HG03159 (cell line): Measurements from ENCODE around the gene METTL21A.
"Not testable (repeated sequence)": the region's sequence is repeated elsewhere in the genome, so short reads cannot be mapped to it uniquely, and the experiment has no call there.

ENCODE experiments used
- ATAC-seq: cut with Tn5 transposase; IDR thresholded peaks from one replicate; pipeline ENCODE4 v1.9.1; 2021; ENCODE audit warnings: mild to moderate bottlenecking, moderate library complexity; ENCODE audit not compliant: unreplicated experiment

METTL21A gene

GRCh38 chr2:207625014-207625907, at the start of gene METTL21A:
Gene METTL21A (minus strand): TSS chr2:207625394. CDS start chr2:207624375, 1,019 bp downstream.
- ATAC-seq, result peak; percentile 59

DNA sequence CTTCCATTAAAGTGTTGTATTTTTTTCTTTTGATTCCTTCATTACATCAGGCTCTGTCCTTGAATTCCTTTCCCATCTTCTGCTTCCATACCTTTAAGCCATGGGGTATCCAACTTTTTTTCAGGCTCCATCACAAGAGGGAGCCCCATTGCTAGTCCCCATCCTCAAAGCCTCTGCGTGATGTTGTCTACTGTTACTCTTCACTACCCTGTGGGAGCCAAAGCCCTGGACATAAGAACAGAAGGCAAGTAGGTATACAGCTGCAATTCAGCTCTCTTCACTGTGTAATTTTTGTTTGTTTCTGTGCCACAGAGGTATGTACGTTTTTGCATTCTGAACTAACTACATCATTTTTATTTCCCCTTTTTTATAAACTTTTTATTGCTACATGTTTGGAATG, 49.6 kb upstream of the METTL21A start:
- no peak for ATAC-seq

DNA sequence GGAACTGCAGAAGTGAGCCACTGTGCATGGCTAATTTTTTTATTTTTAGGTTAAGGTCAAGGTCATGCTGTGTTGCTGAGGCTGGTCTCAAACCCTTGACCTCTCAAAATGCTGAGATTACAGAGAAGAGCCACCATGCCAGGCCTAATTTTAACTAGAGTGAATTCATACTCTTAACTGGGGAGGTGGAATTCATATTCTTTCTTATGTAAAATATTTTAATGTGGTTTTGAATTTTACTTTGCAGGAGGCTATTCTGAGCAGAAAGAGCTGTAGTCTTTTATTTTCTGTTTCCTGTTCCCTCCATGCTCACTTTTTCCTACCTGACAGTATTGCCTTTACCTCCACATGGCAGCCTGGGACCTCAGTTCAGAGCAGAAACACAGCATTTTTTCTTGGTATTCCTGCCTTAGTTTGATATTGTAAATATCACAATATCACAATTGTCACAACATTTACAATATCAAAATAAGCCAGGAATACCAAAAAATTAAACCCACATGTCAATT, 49.1 kb upstream of the METTL21A start:
- ATAC-seq, result no peak

- ATAC-seq, result no peak
Measured at GRCh38 chr2:207673431-207673830, 48.2 kb upstream of the METTL21A start.

- ATAC-seq, result no peak
Measured at GRCh38 chr2:207670887-207671286, 45.7 kb upstream of the METTL21A start.

GRCh38 chr2:207663870-207664545, 38.8 kb upstream of the METTL21A start:
- ATAC-seq, result no peak

DNA sequence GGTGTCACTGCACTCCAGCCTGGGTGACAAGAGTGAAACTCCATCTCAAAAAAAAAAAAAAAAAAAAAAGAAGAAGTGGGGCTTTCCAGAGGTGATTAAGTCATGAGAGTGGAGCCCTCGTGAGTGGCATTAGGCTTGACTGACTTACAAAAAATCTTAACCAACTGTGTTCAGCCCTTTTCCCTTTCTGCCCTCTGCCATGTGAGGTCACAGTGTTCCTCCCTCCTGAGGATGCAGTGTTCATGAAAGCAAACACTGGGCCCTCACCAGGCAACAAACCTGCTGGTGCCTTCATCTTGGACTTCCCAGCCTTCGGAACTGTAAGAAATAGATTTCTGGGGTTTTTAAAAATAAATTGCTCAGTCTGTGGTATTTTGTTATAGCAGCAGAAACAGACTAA, 37.0 kb upstream of the METTL21A start:
- ATAC-seq, result peak; percentile 93

DNA sequence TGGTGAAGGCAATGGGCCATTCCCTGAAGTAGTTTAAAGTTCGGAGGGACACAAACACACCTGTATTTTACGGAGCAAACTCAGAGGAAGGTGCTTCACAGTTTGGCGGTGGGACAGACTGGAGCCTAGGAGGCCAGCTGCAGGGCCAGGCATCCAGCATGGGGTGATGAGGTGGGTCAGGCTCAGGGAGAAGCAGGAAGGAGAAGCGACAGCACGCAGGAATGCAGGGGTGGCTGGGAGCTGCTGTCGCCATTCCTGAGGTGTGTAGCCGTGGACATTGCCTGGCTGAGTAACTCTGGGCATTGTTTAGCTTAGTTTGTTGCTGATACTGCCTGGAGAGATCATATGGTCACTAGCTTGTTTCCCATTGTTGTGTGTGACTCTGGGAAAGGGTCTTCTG, 35.8 kb upstream of the METTL21A start:
- ATAC-seq, result no peak

DNA sequence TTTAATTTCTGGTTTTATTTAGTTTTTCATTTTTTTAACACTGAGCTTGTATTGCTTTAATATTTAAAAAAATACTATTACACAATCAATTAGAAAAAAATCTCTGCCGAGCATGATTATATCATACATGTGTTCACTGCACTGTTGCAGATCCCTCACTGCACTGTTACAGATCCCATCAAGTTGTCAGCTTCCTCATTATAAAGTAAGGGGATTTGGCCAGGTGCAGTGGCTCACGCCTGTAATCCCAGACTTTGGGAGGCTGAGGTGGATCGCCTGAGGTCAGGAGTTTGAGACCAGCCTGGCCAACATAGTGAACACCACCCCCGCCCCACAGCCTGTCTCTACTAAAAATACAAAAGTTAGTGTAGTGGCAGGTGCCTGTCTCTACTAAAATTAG, 33.0 kb upstream of the METTL21A start:
- ATAC-seq, result no peak

DNA sequence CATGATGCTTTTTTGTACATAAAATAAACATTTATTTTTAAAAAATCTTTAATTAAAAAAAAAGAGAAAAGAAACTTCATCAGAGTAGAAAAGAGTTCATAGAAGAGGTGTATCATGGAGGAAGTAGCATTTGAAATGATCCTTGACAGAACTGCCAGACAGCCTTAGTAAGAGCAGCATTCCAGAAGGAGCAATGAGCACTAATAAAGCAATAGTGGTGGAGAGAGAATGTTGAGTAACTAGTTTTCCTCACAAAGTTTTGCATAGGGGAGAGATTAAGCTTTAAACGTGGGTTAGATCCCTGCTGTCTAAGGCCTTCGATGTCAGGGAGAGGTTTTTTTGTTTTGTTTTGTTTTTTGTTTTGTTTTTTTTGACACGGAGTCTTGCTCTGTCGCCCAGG, 29.8 kb upstream of the METTL21A start:
- no peak for ATAC-seq

DNA sequence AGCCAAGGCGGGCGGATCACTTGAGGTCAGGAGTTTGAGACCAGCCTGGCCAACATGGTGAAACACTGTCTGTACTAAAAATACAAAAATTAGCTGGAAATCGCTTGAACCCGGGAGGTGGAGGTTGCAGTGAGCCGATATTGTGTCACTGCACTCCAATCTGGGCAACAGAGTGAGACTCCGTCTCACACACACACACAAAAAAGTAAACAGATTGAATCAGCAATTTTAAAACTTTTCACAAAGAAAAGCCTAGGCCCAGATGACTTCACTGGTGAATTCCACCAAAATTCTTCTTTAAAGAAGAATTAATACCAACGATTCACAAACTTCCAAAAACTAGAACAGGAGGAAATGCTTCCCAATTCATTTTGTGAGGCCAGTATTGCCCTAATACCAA, 21.4 kb upstream of the METTL21A start:
- not testable (repeated sequence) for ATAC-seq

- ATAC-seq, result no peak
Measured at GRCh38 chr2:207643892-207644291, 18.7 kb upstream of the METTL21A start.

DNA sequence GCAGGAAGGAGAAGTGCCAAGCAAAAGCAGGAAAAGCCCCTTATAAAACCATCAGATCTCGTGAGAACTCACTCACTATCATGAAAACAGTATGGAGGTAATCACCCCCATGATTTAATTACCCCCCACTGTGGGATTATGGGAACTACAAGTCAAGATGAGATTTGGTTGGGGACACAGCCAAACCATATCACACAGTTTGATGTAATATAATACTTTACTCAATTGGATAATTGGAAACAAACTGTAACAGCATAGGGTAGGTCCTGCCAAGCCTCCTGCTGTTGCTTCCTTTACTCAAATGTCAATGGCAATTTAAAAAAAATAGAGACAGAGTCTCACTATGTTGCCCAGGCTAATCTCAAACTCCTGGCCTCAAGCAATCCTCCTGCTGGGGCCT, 15.5 kb upstream of the METTL21A start:
- no peak for ATAC-seq

DNA sequence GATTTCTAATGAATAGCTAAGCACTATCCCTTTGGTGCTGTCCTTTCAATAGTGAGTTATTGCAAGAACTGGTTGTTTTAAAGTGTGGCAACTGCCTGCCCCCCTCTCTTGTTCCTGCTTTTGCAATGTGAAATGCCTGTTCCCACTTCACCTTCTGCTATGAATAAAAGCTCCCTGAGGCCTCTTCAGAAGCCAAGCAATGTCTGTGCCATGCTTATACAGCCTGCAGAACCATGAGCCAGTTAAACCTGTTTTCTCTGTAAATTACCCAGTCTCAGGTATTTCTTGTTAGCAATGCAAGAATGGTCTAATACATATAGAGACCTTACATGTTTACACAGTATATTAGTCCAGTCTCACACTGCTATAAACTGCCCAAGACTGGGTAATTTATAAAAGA, 15.0 kb upstream of the METTL21A start:
- no peak for ATAC-seq

GRCh38 chr2:207639288-207639687, 14.1 kb upstream of the METTL21A start:
- ATAC-seq, result not testable (repeated sequence)

DNA sequence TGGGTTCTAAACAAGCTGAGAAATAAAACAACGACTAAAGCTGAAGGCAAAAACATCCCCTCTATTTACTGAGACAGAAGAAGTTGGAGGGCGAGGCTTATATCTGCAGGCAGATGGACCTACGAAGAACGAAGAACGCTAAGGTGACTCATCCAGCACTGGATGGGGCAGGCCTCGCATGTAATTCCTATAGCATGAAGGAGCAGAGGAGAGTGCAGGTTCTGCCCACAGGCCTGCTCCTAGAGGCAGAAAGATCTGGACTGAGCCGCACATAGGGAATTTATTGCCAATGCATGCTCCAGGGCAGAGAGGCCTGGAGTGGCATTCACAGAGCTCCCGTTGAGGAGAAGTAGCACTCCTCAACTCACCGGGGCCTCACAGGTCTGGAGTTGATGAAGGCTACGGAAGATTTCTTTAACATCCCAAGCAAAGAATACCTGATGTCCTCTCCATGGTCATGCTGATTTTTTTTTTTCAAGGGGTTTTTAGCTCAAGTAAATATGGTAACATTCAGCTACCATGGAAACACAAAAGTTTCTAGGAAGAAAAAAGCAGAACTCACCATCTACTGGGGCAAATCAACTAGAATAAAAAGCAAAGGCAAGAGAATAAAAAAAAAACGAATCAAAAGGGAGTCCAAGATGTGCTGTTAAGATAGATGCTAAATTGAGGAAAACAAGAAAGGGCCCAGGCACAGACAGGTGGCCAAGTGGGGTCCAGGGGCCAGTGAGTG, 10.4 kb upstream of the METTL21A start:
- no peak for ATAC-seq

- ATAC-seq, result no peak
Measured at GRCh38 chr2:207633686-207634085, 8.5 kb upstream of the METTL21A start.

DNA sequence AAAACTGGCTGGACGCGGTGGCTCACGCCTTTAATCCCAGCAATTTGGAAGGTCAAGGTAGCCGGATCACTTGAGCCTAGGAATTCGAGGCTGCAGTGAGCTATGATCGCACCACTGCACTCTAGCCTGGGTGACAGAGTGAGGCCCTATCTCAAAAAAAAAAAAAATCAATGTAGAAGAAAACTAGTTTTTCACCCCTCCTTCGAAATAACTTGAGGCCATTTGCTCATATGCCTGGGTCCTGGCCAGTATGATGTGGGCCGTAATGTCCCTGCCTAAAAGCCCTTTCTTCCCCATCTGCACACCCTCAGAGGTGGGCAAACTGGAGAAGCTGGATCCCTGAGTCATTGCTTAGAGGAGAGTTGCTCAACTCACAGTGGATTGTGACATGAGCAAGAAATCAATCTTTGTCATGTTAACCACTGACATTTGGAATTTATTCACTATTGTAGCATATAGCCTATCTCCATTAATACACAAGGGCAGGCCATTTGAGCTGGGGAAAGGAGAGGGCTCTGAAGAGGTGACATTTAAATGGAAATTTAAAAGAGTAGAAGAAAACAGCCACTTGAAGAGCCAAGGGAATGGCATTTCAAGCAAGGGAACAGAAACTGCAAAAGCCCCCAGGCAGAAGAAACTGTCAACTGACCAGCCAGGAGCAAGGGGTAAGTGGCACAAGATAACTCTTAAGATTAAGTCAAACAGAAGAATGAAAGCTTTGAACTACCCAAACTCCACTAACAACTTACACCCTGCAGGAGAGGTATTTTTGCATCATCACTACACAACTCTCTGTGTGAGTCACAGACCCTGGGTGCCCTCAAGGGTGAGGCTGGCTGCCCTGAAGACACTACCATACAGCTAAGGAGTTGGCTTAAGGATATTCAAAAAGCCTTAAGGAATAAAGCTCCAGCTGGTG, 7.6 kb upstream of the METTL21A start:
- ATAC-seq, result peak; percentile 45

- ATAC-seq, result no peak
Measured at GRCh38 chr2:207630491-207630890, 5.3 kb upstream of the METTL21A start.

DNA sequence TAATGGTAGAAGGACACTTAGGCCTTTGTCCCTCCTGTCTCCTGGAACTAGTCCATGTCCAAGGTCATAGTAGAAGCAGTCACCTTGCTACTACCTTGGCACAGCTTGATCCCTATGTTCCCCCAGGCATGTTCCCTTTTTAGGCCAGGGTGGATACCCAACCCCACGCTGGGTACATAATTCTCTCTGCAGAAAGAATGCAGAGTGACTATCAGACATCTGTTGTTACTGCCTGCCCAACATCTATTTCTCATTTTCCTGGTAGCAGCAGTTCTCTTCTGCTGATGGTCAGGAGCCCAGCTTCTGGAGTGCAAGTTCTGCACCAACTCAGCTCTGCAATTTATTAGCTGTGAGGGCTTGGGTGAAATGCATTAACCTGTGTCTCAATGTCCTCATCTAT, 4.4 kb upstream of the METTL21A start:
- no peak for ATAC-seq
